Measurements from ENCODE around the gene PHC3.

- TF ChIP-seq POLR2A (IDR thresholded peaks at IDR 0.05; ENCODE audit: low read depth, low read length) = no peak
- TF ChIP-seq POLR2AphosphoS5 (IDR thresholded peaks at IDR 0.05; ENCODE audit: low read depth, low read length) = no peak
These were observed 119.5 kb downstream of the PHC3 start for GRCh38 chr3:170062068-170062467.

All from GM12892 (cell line).